ENCODE results near the gene SBNO1.

- TF ChIP-seq ZNF549 (tag by site-specific recombination; IDR thresholded peaks at IDR 0.05) (no peak), CTCF (tag by site-specific recombination; IDR thresholded peaks at IDR 0.05) (no peak), REST (tag by site-specific recombination; IDR thresholded peaks at IDR 0.05) (no peak), ZNF423 (tag by site-specific recombination; IDR thresholded peaks at IDR 0.05) (no peak), ZNF670 (tag by site-specific recombination; IDR thresholded peaks at IDR 0.05; ENCODE audit: low read depth) (no peak), ZFP69B (tag by site-specific recombination; IDR thresholded peaks at IDR 0.05) (no peak), ZBTB1 (tag by site-specific recombination; IDR thresholded peaks at IDR 0.05) (no peak)
Measured at GRCh38 chr12:123242116-123242904, 122.3 kb downstream of the SBNO1 start.

All from HEK293 (cell line).